ENCODE measurements around the gene RBM24.
"Not testable (repeated sequence)": the region's sequence is repeated elsewhere in the genome, so short reads cannot be mapped to it uniquely, and the experiment has no call there.

The RBM24 gene

GRCh38 chr6:17305219-17306001 is 24.2 kb downstream of the RBM24 start:
- TF ChIP-seq REST (IDR thresholded peaks at IDR 0.05; ENCODE audit: insufficient replicate concordance, low read depth) (no peak), POLR2AphosphoS5 (IDR thresholded peaks at IDR 0.05; ENCODE audit: low read depth) (no peak), SPI1 (IDR thresholded peaks at IDR 0.05; ENCODE audit: borderline replicate concordance, low read depth) (no peak), CTCF (IDR thresholded peaks at IDR 0.05; ENCODE audit: insufficient read depth, low read length) (no peak), GABPA (IDR thresholded peaks at IDR 0.05; ENCODE audit: low read depth) (no peak)
- Histone ChIP-seq H3K4me3 (replicated peaks; ENCODE audit: insufficient read depth, low read length) (no peak overlapping the region), H3K27ac (replicated peaks) (no peak overlapping the region), H3K27me3 (ENCODE audit: insufficient read depth, poor library complexity, severe bottlenecking) (no peaks in the 10 kb centered on the region)
- no peak for DNase-seq (ENCODE audit: low read depth in 1 of 2, low spot score in 1 of 2)

GRCh38 chr6:17311595-17312311 is 30.6 kb downstream of the RBM24 start:
- TF ChIP-seq GABPA (IDR thresholded peaks at IDR 0.05; ENCODE audit: low read depth), result no peak
- no peak for TF ChIP-seq REST (IDR thresholded peaks at IDR 0.05; ENCODE audit: insufficient replicate concordance, low read depth)
- TF ChIP-seq CTCF (IDR thresholded peaks at IDR 0.05; ENCODE audit: insufficient read depth, low read length), result no peak
- no peak for TF ChIP-seq POLR2AphosphoS5 (IDR thresholded peaks at IDR 0.05; ENCODE audit: low read depth)
- no peak for TF ChIP-seq SPI1 (IDR thresholded peaks at IDR 0.05; ENCODE audit: borderline replicate concordance, low read depth)
- no peaks in the 10 kb centered on the region for H3K27me3 ChIP-seq (ENCODE audit: insufficient read depth, poor library complexity, severe bottlenecking)
- no peak overlapping the region for H3K4me3 ChIP-seq (replicated peaks; ENCODE audit: insufficient read depth, low read length)
- DNase-seq (ENCODE audit: low read depth in 1 of 2, low spot score in 1 of 2), result no peak
- H3K27ac ChIP-seq (replicated peaks), result no peak overlapping the region

GRCh38 chr6:17313238-17313637 is 32.1 kb downstream of the RBM24 start:
- not testable (repeated sequence) for DNase-seq (ENCODE audit: low read depth in 1 of 2, low spot score in 1 of 2); H3K27ac ChIP-seq (replicated peaks); H3K27me3 ChIP-seq (ENCODE audit: insufficient read depth, poor library complexity, severe bottlenecking); H3K4me3 ChIP-seq (replicated peaks; ENCODE audit: insufficient read depth, low read length)

GRCh38 chr6:17313971-17314370 is 32.8 kb downstream of the RBM24 start:
- no peak for DNase-seq (ENCODE audit: low read depth in 1 of 2, low spot score in 1 of 2)
- no peak for TF ChIP-seq POLR2AphosphoS5 (IDR thresholded peaks at IDR 0.05; ENCODE audit: low read depth)

More at GRCh38 chr6:17313971-17314370, 32.8 kb downstream of the RBM24 start:
- no peak overlapping the region for H3K27ac ChIP-seq (replicated peaks)
- H3K4me3 ChIP-seq (replicated peaks; ENCODE audit: insufficient read depth, low read length), result no peak overlapping the region
- H3K27me3 ChIP-seq (ENCODE audit: insufficient read depth, poor library complexity, severe bottlenecking), result no peaks in the 10 kb centered on the region

All from HL-60 (cell line).